C4-2B (cell line): Measurements from ENCODE around the gene PHYKPL.

Source experiments
- H3K27ac ChIP-seq: fragments of 450-650 bp; 2 replicates; pipeline ENCODE4 v1.5.1; 2017
- ZFX ChIP-seq: fragments of 450-650 bp; IDR thresholded peaks from 2 replicates; pipeline ENCODE4 v1.6.1; 2017
- TF ChIP-seq, protein P1 (sequence below): fragments of 450-650 bp; conservative IDR thresholded peaks from 2 replicates; pipeline ENCODE4 v1.5.1; 2017; ENCODE audit warnings: mild to moderate bottlenecking

The PHYKPL gene

DNA sequence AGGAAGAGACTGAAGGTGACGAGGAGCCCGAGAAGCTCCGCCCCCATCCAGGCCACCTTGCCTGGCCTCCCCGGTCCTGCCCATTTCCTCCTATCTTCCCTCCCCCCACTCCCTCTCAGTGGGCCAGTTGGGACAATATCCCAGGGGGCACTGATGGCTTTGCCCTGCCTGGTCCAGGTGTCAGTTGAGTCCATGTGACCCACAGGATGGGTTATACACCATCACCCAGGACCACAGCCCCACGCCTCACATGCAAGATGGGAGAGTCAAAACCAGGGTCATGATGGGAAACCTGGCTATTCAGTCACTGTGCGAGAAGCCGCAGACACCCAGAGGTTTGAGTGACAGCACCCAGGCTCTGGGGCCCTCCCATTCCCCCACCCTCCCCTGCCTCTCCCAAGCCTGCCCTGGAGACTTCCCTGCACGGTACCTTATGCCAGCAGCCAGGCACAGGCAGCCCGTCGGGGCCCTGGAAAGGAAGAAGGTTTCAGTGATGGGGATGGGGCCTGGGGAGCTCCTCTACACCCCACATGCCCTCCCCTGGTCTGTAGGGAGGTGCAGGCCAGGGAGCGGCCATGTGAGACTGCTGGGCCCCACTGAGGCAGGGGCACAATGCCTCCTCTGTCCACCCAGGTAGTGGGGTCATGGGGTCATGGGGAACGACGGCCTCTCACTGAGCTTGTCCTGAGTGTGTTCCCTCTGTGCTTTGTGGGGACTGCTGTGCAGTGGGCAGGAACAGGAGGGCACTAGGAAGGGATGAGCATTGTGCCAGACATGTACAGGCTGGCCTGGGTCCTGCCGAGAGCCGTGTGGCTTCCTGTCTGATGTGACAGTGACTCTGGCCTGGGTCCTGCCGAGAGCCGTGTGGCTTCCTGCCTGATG lies 6.3 kb upstream of the PHYKPL start:
- TF ChIP-seq ZFX = no peak
- TF ChIP-seq, protein P1, sequence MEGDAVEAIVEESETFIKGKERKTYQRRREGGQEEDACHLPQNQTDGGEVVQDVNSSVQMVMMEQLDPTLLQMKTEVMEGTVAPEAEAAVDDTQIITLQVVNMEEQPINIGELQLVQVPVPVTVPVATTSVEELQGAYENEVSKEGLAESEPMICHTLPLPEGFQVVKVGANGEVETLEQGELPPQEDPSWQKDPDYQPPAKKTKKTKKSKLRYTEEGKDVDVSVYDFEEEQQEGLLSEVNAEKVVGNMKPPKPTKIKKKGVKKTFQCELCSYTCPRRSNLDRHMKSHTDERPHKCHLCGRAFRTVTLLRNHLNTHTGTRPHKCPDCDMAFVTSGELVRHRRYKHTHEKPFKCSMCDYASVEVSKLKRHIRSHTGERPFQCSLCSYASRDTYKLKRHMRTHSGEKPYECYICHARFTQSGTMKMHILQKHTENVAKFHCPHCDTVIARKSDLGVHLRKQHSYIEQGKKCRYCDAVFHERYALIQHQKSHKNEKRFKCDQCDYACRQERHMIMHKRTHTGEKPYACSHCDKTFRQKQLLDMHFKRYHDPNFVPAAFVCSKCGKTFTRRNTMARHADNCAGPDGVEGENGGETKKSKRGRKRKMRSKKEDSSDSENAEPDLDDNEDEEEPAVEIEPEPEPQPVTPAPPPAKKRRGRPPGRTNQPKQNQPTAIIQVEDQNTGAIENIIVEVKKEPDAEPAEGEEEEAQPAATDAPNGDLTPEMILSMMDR = no peak
- H3K27ac ChIP-seq = peak overlapping the region; percentile 41

GRCh38 chr5:178238313-178238635 lies 5.7 kb upstream of the PHYKPL start:
- no peak overlapping the region for H3K27ac ChIP-seq
- TF ChIP-seq ZFX = no peak
- TF ChIP-seq, protein P1 = no peak

- H3K27ac ChIP-seq = peak overlapping the region; percentile 5; the same call in 1 of the 2 replicates
- TF ChIP-seq, protein P1 = no peak
- TF ChIP-seq ZFX = no peak
Observed at GRCh38 chr5:178237431-178238312, 5.1 kb upstream of the PHYKPL start.

- TF ChIP-seq, protein P1 = no peak
- TF ChIP-seq ZFX = no peak
- peak overlapping the region; percentile 5; the same call in 1 of the 2 replicates for H3K27ac ChIP-seq
Observed at GRCh38 chr5:178236679-178237078, 4.1 kb upstream of the PHYKPL start.

GRCh38 chr5:178236126-178236525 lies 3.5 kb upstream of the PHYKPL start:
- peak overlapping the region; percentile 5 for H3K27ac ChIP-seq
- TF ChIP-seq ZFX = no peak
- TF ChIP-seq, protein P1 = no peak

DNA sequence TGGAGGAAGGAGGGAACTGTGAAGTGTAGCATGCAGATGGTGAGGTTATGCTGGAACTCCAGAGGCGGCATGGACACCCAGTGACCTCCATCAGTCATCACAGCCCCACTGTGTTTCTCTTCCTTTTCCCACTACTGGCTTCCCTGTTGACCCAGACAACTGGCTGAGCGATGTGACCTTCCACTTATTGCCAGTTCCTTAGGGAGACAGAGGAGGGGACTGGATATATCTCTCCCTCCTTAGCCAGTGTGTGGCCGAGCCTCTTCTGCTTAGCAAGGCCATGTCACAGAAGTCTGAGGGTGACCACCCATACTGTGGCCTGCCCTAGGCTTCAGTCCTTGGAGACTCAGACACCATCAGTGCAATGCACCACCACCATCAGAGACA lies 3.0 kb upstream of the PHYKPL start:
- no peak for TF ChIP-seq ZFX
- TF ChIP-seq, protein P1 = no peak
- no peak overlapping the region for H3K27ac ChIP-seq
